ENCODE data around the gene CENPV. TPM values are rescaled to one million over a fixed set of nuclear protein-coding genes. Genes with fewer than 3 reads are reported as not detected.

The CENPV gene
- total and polyA plus RNA-seq, 2 of the 13 experiments (the other 11 are each of a cell fraction or from before 2014, with no cell fraction given): 193 to 292 TPM

GRCh38 chr17:16297367-16298139, 55.7 kb downstream of the CENPV start (continued):
- TF ChIP-seq ZNF691 (CRISPR knock-in tag; IDR thresholded peaks at IDR 0.05; ENCODE audit: borderline replicate concordance, low read depth): peak; percentile 62; the same call in 1 of the 2 replicates
- TF ChIP-seq ZNF33A (CRISPR knock-in tag; IDR thresholded peaks at IDR 0.05; ENCODE audit: borderline replicate concordance): no peak
- TF ChIP-seq HMGXB4 (CRISPR knock-in tag; IDR thresholded peaks at IDR 0.05; ENCODE audit: borderline replicate concordance in 1 of 2, low read depth in 1 of 2): no peak
- TF ChIP-seq USF2 (IDR thresholded peaks at IDR 0.05; ENCODE audit: low read depth, low read length): no peak
- TF ChIP-seq USF2 (CRISPR knock-in tag; IDR thresholded peaks at IDR 0.05; ENCODE audit: borderline replicate concordance): no peak
- TF ChIP-seq JDP2 (CRISPR knock-in tag; IDR thresholded peaks at IDR 0.05; ENCODE audit: borderline replicate concordance): no peak
- TF ChIP-seq NR2F6 (IDR thresholded peaks at IDR 0.05): 0 out of 2 replicates have a peak, but pooled peaks have one; percentile 2
- peak; percentile 54; the same call in 1 of the 2 replicates for TF ChIP-seq NR2F6 (CRISPR knock-in tag; IDR thresholded peaks at IDR 0.05)
- peak; percentile 46; the same call in 1 of the 2 replicates for TF ChIP-seq NFKB2 (CRISPR knock-in tag; IDR thresholded peaks at IDR 0.05; ENCODE audit: borderline replicate concordance)
- TF ChIP-seq ADNP (CRISPR knock-in tag; IDR thresholded peaks at IDR 0.05): no peak
- TF ChIP-seq CCAR2 (optimal IDR thresholded peaks at IDR 0.05; ENCODE audit: low read depth, low read length): no peak
- no peak for TF ChIP-seq ZNF496 (CRISPR knock-in tag; IDR thresholded peaks at IDR 0.05; ENCODE audit: insufficient replicate concordance)
- TF ChIP-seq ZNF317 (CRISPR knock-in tag; IDR thresholded peaks at IDR 0.05): 0 out of 2 replicates have a peak, but pooled peaks have one; percentile 28
- no peak for TF ChIP-seq ZNF296 (CRISPR knock-in tag; conservative IDR thresholded peaks at IDR 0.05)
- 0 out of 2 replicates have a peak, but pooled peaks have one; percentile 11 for TF ChIP-seq ZFY (CRISPR knock-in tag; IDR thresholded peaks at IDR 0.05)
- no peak for TF ChIP-seq NONO (IDR thresholded peaks at IDR 0.05)
- peak; percentile 72 for TF ChIP-seq NONO (CRISPR knock-in tag; conservative IDR thresholded peaks at IDR 0.05)
- no peak for TF ChIP-seq ZNF17 (CRISPR knock-in tag; IDR thresholded peaks at IDR 0.05)
- no peak for TF ChIP-seq ZNF354B (CRISPR knock-in tag; IDR thresholded peaks at IDR 0.05)
- no peak for TF ChIP-seq ZBTB2 (CRISPR knock-in tag; IDR thresholded peaks at IDR 0.05; ENCODE audit: low read depth)
- no peak for TF ChIP-seq ZNF382 (CRISPR knock-in tag; IDR thresholded peaks at IDR 0.05; ENCODE audit: borderline replicate concordance)
- no peak for TF ChIP-seq ZNF547 (CRISPR knock-in tag; IDR thresholded peaks at IDR 0.05)

Measured in HepG2 (cell line).